GM19397 (cell line): Measurements from ENCODE around the gene ZNF559.

ENCODE experiments used
- ATAC-seq: cut with Tn5 transposase; IDR thresholded peaks from one replicate; pipeline ENCODE4 v1.9.1; 2021; ENCODE audit warnings: mild to moderate bottlenecking, moderate library complexity; ENCODE audit not compliant: unreplicated experiment

The ZNF559 gene

DNA sequence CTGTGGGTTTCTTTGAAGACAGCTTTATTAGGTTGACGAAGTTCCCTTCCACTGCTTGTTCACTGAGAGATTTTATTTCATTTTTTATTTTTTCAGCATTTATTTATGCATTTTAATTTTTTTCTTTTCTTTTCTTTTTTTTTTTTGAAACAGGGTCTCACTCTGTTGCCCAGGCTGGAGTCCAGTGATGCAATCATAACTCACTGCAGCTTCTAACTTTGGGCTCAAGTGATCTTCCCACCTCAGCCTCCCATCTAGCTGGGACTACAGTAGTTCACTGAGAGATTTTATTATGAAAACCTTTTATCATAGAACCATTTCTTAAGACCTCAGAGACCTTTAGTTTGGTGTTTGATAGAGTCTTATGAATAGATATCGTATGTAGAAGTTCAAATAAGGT lies 28.5 kb downstream of the ZNF559 start:
- no peak for ATAC-seq

DNA sequence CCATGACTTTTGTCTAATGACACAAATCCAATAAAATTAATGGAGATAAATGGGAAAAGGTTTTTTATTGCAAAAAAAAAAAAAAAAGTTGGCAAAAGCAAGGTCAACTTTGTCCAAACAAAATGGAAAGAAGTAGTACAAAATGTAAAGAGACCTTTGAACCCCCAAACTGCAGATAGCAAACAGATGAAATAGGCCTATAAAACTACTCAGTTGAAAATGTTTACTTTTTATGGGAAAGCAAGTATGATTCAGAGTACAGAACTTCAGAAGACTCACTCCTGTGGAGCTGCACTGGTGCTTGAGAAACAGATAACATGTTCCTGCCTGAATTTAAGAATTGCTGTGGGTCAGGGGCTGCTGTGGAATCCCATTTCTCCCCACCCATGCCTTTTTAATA lies 29.0 kb downstream of the ZNF559 start:
- no peak for ATAC-seq

DNA sequence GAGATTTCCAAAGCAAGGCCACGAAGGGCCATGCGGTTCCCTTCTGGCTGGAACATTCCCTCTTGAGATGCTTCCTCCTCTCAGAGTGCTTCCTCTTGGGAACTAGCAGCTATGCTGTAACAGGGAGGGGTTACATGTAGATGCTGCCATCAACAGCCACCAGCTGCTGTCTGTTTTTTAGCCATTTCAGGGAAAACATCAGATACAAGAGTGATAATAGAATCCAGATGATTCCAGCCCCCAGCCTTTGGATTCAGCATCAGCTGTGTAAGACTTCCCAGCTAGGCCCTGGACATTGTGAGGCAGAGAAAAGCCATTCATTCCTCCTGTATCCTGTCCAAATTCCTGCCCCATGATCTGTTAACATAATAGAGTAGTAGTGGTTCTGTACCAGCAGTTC lies 30.7 kb downstream of the ZNF559 start:
- ATAC-seq, result no peak

GRCh38 chr19:9362905-9363304 lies 38.9 kb downstream of the ZNF559 start, which contains the start of gene ZNF177:
TSS of gene ZNF177 (plus strand) at chr19:9363013. CDS start at chr19:9378312, 15,299 bp downstream.
- ATAC-seq, result no peak

DNA sequence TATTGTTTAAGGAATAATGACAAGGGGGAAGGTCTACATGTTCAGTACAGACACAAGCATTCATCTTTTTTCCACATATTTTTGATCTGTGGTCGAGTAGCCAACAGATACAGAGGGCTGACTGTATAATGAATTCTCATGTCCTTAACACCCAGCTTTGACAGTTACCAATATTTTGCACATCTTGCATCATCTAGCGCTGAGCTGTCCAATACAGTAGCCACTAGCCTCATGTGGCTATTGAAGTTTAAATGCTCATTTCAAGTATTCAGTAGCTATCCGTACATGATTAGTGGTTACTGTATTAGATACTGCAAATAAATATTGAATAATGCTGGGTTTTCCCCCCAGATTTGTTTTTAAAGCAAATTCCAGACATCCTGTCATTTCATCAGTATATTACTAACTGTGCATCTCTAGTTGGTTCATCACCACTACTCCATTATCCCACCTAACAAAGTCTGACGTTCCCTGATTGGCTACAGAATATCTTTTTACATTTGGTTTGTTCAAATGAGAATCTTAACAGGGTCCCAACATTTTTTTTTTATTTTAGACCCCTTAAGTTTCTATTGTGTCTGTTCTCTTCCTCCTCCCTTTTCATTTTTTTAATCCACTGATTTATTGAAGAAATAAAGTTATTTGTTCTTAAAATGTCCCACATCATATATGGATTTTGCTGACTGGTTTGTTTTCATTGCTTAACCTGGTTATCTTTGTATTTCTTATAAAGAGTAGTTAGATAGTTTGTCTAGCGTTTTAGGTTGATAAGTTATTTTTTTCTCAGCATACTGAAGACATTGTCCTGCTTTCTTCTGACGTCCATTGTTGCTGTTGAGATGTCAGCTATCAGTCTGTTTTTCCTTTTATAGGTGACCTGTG lies 47.0 kb downstream of the ZNF559 start:
- no peak for ATAC-seq

DNA sequence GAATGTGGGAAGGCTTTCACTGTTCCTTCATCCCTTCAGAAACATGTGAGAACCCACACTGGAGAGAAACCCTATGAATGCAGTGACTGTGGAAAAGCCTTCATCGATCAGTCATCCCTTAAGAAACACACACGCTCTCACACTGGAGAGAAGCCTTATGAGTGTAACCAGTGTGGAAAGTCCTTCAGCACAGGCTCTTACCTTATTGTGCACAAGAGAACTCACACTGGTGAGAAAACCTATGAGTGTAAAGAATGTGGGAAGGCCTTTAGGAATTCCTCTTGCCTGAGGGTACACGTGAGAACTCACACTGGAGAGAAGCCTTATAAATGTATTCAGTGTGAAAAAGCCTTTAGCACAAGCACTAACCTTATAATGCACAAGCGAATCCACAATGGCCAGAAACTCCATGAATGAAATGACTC lies 57.4 kb downstream of the ZNF559 start:
- ATAC-seq, result no peak
